OCI-LY1 (cell line): ENCODE data around the gene SNX8.

ENCODE experiments used
- EZH2 ChIP-seq: fragments of 200-600 bp; sonication (generic), shearing (Covaris generic); IDR thresholded peaks from 2 replicates; pipeline ENCODE4 v1.8.0; 2017; ENCODE audit warnings: borderline replicate concordance, mixed run types, mild to moderate bottlenecking, antibody characterized with exemption, low read length, moderate library complexity, mixed read lengths
- TF ChIP-seq, protein P1 (sequence below): fragments of 200-600 bp; sonication (generic), shearing (Covaris generic); IDR thresholded peaks from 2 replicates; pipeline ENCODE4 v1.5.1; 2017; ENCODE audit warnings: mild to moderate bottlenecking, antibody characterized with exemption, low read length, moderate library complexity, mixed read lengths

DNA sequence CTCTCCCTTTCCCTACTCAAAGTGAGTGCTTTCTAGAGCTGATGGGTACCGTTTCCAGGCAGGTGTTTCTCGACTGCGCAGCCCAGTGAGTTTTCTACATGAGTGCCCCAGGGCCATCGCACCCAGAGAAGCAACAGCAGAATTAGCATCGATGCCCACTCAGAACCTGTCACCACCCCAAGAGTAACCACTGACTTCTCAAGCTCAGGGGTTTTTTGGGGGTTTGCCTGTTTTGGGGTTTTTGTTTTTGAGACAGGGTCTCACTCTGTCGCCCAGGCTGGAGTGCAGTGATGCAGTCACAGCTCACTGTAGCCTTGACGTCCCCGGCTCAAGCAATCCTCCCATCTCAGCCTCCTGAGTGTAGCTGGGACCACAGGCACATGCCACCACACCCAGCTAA, 25.7 kb downstream of the SNX8 start:
- TF ChIP-seq, protein P1, sequence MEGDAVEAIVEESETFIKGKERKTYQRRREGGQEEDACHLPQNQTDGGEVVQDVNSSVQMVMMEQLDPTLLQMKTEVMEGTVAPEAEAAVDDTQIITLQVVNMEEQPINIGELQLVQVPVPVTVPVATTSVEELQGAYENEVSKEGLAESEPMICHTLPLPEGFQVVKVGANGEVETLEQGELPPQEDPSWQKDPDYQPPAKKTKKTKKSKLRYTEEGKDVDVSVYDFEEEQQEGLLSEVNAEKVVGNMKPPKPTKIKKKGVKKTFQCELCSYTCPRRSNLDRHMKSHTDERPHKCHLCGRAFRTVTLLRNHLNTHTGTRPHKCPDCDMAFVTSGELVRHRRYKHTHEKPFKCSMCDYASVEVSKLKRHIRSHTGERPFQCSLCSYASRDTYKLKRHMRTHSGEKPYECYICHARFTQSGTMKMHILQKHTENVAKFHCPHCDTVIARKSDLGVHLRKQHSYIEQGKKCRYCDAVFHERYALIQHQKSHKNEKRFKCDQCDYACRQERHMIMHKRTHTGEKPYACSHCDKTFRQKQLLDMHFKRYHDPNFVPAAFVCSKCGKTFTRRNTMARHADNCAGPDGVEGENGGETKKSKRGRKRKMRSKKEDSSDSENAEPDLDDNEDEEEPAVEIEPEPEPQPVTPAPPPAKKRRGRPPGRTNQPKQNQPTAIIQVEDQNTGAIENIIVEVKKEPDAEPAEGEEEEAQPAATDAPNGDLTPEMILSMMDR = no peak
- no peak for TF ChIP-seq EZH2
